ENCODE data around the gene GHITM.

- TF ChIP-seq CTCF (IDR thresholded peaks at IDR 0.05) (no peak), POLR2A (IDR thresholded peaks at IDR 0.05) (no peak)
These were observed 54.0 kb downstream of the GHITM start for GRCh38 chr10:84193327-84193726.
